HL-60 (cell line): ENCODE data around the gene KDM2B.

Experiments used
- CTCF ChIP-seq: IDR thresholded peaks from one replicate; pipeline ENCODE4 v1.5.1; 2011; ENCODE audit warnings: low read length, control low read depth, inconsistent platforms; ENCODE audit not compliant: insufficient read depth
- GABPA ChIP-seq: IDR thresholded peaks from 2 replicates; pipeline ENCODE4 v1.6.1; 2012; ENCODE audit warnings: low read depth
- POLR2AphosphoS5 ChIP-seq: IDR thresholded peaks from 2 replicates; pipeline ENCODE4 v1.6.1; 2012; ENCODE audit warnings: low read depth
- REST ChIP-seq: IDR thresholded peaks from 2 replicates; pipeline ENCODE4 v1.6.1; 2012; ENCODE audit warnings: low read depth; ENCODE audit not compliant: insufficient replicate concordance

- TF ChIP-seq POLR2AphosphoS5 = no peak
- TF ChIP-seq CTCF = no peak
- no peak for TF ChIP-seq REST
- TF ChIP-seq GABPA = no peak
These were observed 60.2 kb downstream of the KDM2B start for GRCh38 chr12:121520586-121521086.
